ENCODE measurements around the gene OR2AE1. TPM values are rescaled to one million over a fixed set of nuclear protein-coding genes. Genes with fewer than 3 reads are reported as not detected.

Gene OR2AE1
- total and polyA plus RNA-seq, 9 donors: 0.29 TPM; not detected in 8

GRCh38 chr7:99837649-99838361, 39.0 kb downstream of the OR2AE1 start:
- Histone ChIP-seq H3K27ac (ENCODE audit: low read length) (no peak overlapping the region), H3K9me3 (replicated peaks; ENCODE audit: control insufficient read depth, low read depth, low read length) (no peaks in the 10 kb centered on the region), H3K4me1 (ENCODE audit: control insufficient read depth, insufficient read depth, low read length) (no peaks in the 10 kb centered on the region), H3K36me3 (ENCODE audit: control insufficient read depth, insufficient read depth, low read length) (no peaks in the 10 kb centered on the region), H3K27me3 (ENCODE audit: control insufficient read depth, insufficient read depth, low read length) (peaks cover 2% of the 10 kb centered on the region), H3K4me3 (ENCODE audit: low read length) (no peak overlapping the region)
- DNase-seq: peak; percentile 15
- WGBS (ENCODE audit: insufficient coverage): 88% methylated on average over 1 of the region's 5 CpGs

GRCh38 chr7:99835189-99835588, 41.6 kb downstream of the OR2AE1 start:
- Histone ChIP-seq H3K4me1 (ENCODE audit: control insufficient read depth, insufficient read depth, low read length) (no peaks in the 10 kb centered on the region), H3K36me3 (ENCODE audit: control insufficient read depth, insufficient read depth, low read length) (no peaks in the 10 kb centered on the region), H3K4me3 (ENCODE audit: low read length) (no peak overlapping the region), H3K9me3 (replicated peaks; ENCODE audit: control insufficient read depth, low read depth, low read length) (no peaks in the 10 kb centered on the region), H3K27ac (ENCODE audit: low read length) (no peak overlapping the region), H3K27me3 (ENCODE audit: control insufficient read depth, insufficient read depth, low read length) (peaks cover 2% of the 10 kb centered on the region)
- DNase-seq: no peak
- 87% methylated on average over 3 of the region's 4 CpGs for WGBS (ENCODE audit: insufficient coverage)

- Histone ChIP-seq H3K4me1 (ENCODE audit: control insufficient read depth, insufficient read depth, low read length) (no peaks in the 10 kb centered on the region), H3K4me3 (ENCODE audit: low read length) (no peak overlapping the region), H3K27ac (ENCODE audit: low read length) (no peak overlapping the region), H3K27me3 (ENCODE audit: control insufficient read depth, insufficient read depth, low read length) (peaks cover 2% of the 10 kb centered on the region), H3K9me3 (replicated peaks; ENCODE audit: control insufficient read depth, low read depth, low read length) (no peaks in the 10 kb centered on the region), H3K36me3 (ENCODE audit: control insufficient read depth, insufficient read depth, low read length) (no peaks in the 10 kb centered on the region)
- no CpG with 5 or more reads among the region's 2 CpGs for WGBS (ENCODE audit: insufficient coverage)
- no peak for DNase-seq
These were observed 42.5 kb downstream of the OR2AE1 start for GRCh38 chr7:99834382-99834781.

- Histone ChIP-seq H3K4me1 (ENCODE audit: control insufficient read depth, insufficient read depth, low read length) (no peaks in the 10 kb centered on the region), H3K36me3 (ENCODE audit: control insufficient read depth, insufficient read depth, low read length) (no peaks in the 10 kb centered on the region), H3K27ac (ENCODE audit: low read length) (no peak overlapping the region), H3K9me3 (replicated peaks; ENCODE audit: control insufficient read depth, low read depth, low read length) (no peaks in the 10 kb centered on the region), H3K27me3 (ENCODE audit: control insufficient read depth, insufficient read depth, low read length) (peaks cover 2% of the 10 kb centered on the region), H3K4me3 (ENCODE audit: low read length) (no peak overlapping the region)
- no peak for DNase-seq
- no CpG with 5 or more reads among the region's 8 CpGs for WGBS (ENCODE audit: insufficient coverage)
These were observed 43.5 kb downstream of the OR2AE1 start for GRCh38 chr7:99833289-99833877.

GRCh38 chr7:99831595-99831994, 45.2 kb downstream of the OR2AE1 start:
- Histone ChIP-seq H3K27me3 (ENCODE audit: control insufficient read depth, insufficient read depth, low read length) (peaks cover 2% of the 10 kb centered on the region), H3K36me3 (ENCODE audit: control insufficient read depth, insufficient read depth, low read length) (no peaks in the 10 kb centered on the region), H3K9me3 (replicated peaks; ENCODE audit: control insufficient read depth, low read depth, low read length) (no peaks in the 10 kb centered on the region), H3K4me3 (ENCODE audit: low read length) (no peak overlapping the region), H3K27ac (ENCODE audit: low read length) (no peak overlapping the region), H3K4me1 (ENCODE audit: control insufficient read depth, insufficient read depth, low read length) (no peaks in the 10 kb centered on the region)
- DNase-seq: no peak

GRCh38 chr7:99829524-99830160, 47.2 kb downstream of the OR2AE1 start:
- no peak overlapping the region for H3K27ac ChIP-seq (ENCODE audit: low read length)
- no peaks in the 10 kb centered on the region for H3K9me3 ChIP-seq (replicated peaks; ENCODE audit: control insufficient read depth, low read depth, low read length)
- H3K4me3 ChIP-seq (ENCODE audit: low read length): no peak overlapping the region
- H3K36me3 ChIP-seq (ENCODE audit: control insufficient read depth, insufficient read depth, low read length): no peaks in the 10 kb centered on the region
- H3K27me3 ChIP-seq (ENCODE audit: control insufficient read depth, insufficient read depth, low read length): peaks cover 2% of the 10 kb centered on the region
- DNase-seq: no peak
- H3K4me1 ChIP-seq (ENCODE audit: control insufficient read depth, insufficient read depth, low read length): no peaks in the 10 kb centered on the region
- WGBS (ENCODE audit: insufficient coverage): no CpG with 5 or more reads among the region's 1 CpG

- Histone ChIP-seq H3K9me3 (replicated peaks; ENCODE audit: control insufficient read depth, low read depth, low read length) (no peaks in the 10 kb centered on the region), H3K27me3 (ENCODE audit: control insufficient read depth, insufficient read depth, low read length) (no peaks in the 10 kb centered on the region), H3K36me3 (ENCODE audit: control insufficient read depth, insufficient read depth, low read length) (no peaks in the 10 kb centered on the region), H3K4me1 (ENCODE audit: control insufficient read depth, insufficient read depth, low read length) (peaks cover 2% of the 10 kb centered on the region), H3K27ac (ENCODE audit: low read length) (no peak overlapping the region), H3K4me3 (ENCODE audit: low read length) (no peak overlapping the region)
- DNase-seq: no peak
These were observed 48.0 kb downstream of the OR2AE1 start for GRCh38 chr7:99828811-99829210.

GRCh38 chr7:99827040-99827778, 49.6 kb downstream of the OR2AE1 start:
- Histone ChIP-seq H3K4me3 (ENCODE audit: low read length) (no peak overlapping the region), H3K4me1 (ENCODE audit: control insufficient read depth, insufficient read depth, low read length) (peaks cover 2% of the 10 kb centered on the region), H3K9me3 (replicated peaks; ENCODE audit: control insufficient read depth, low read depth, low read length) (no peaks in the 10 kb centered on the region), H3K36me3 (ENCODE audit: control insufficient read depth, insufficient read depth, low read length) (no peaks in the 10 kb centered on the region), H3K27me3 (ENCODE audit: control insufficient read depth, insufficient read depth, low read length) (no peaks in the 10 kb centered on the region), H3K27ac (ENCODE audit: low read length) (no peak overlapping the region)
- WGBS (ENCODE audit: insufficient coverage): 100% methylated on average over 1 of the region's 2 CpGs
- DNase-seq: no peak

Data from muscle of leg (tissue), 11 donors.